ENCODE results near the gene MRPL2. TPM values are rescaled to one million over a fixed set of nuclear protein-coding genes. Genes with fewer than 3 reads are reported as not detected.

Gene MRPL2
- total and polyA plus RNA-seq, 3 experiments from 2014 or later, result 47.5 to 91.6 (median 89.6) TPM

- H3K9me3 Mint-ChIP-seq, result no peaks in the 10 kb centered on the region
- peaks cover 0 to 2% of the 10 kb centered on the region in 2 donors for H3K27me3 Mint-ChIP-seq
- H3K27ac Mint-ChIP-seq, result peak within 1 kb of the TSS; percentile 93 to 100 (median 96)
- peaks cover 6 to 56% (median 6%) of the 10 kb centered on the region in 3 donors for H3K36me3 Mint-ChIP-seq
- H3K27me3 ChIP-seq (ENCODE audit: insufficient read depth, low read length, poor library complexity, severe bottlenecking), result no peaks in the 10 kb centered on the region
- H3K9me3 ChIP-seq (ENCODE audit: low read length), result no peaks in the 10 kb centered on the region
- CTCF ChIA-PET, result interaction anchor here (0.9 to 1.2 kb wide), 3 partner anchors 38 to 90 kb away, joined by 3 to 4 read pairs (median 3); partner anchors contain the start of genes KLHDC3 and MEA1
- H3K4me3 ChIP-seq (ENCODE audit: low read length), result peak within 1 kb of the TSS; percentile 55
- H3K36me3 ChIP-seq (ENCODE audit: insufficient read depth, low read length), result peaks cover 29% of the 10 kb centered on the region
- H3K4me3 Mint-ChIP-seq, result peak within 1 kb of the TSS; percentile 89 to 97 (median 92)
- peak; percentile 85 to 93 (median 89) for DNase-seq
- peak within 1 kb of the TSS; percentile 88 for H3K27ac ChIP-seq (ENCODE audit: low read depth, low read length)
- POLR2A ChIA-PET, result interaction anchor here (0.6 to 2.2 kb wide), 8 partner anchors 33 to 1184 kb away, joined by 3 to 13 read pairs (median 4); partner anchors contain the start of genes CNPY3, KLHDC3, MEA1 and PEX6
- peaks cover 27% of the 10 kb centered on the region for H3K4me1 ChIP-seq (ENCODE audit: insufficient read depth, low read length)
- peaks cover 36 to 56% (median 55%) of the 10 kb centered on the region in 3 donors for H3K4me1 Mint-ChIP-seq
These were observed 5.6 kb downstream of the MRPL2 start, which contains the start of gene CUL7 for GRCh38 chr6:43053545-43054205. TSS of gene CUL7 (minus strand) at chr6:43053851. CDS start at chr6:43052788, 1,063 bp downstream.

GRCh38 chr6:43052842-43053544 lies 6.2 kb downstream of the MRPL2 start:
- DNase-seq, result peak in 1 of 5 donors; percentile 15
- peaks cover 31 to 49% (median 48%) of the 10 kb centered on the region in 3 donors for H3K4me1 Mint-ChIP-seq
- no peaks in the 10 kb centered on the region for H3K9me3 Mint-ChIP-seq
- H3K27ac Mint-ChIP-seq, result peak overlapping the region; percentile 85 to 100 (median 96)
- Histone ChIP-seq H3K4me3 (ENCODE audit: low read length) (peak overlapping the region; percentile 55), H3K4me1 (ENCODE audit: insufficient read depth, low read length) (peaks cover 21% of the 10 kb centered on the region), H3K36me3 (ENCODE audit: insufficient read depth, low read length) (peaks cover 29% of the 10 kb centered on the region), H3K9me3 (ENCODE audit: low read length) (no peaks in the 10 kb centered on the region), H3K27ac (ENCODE audit: low read depth, low read length) (peak overlapping the region; percentile 88), H3K27me3 (ENCODE audit: insufficient read depth, low read length, poor library complexity, severe bottlenecking) (no peaks in the 10 kb centered on the region)
- H3K36me3 Mint-ChIP-seq, result peaks cover 6 to 55% (median 6%) of the 10 kb centered on the region in 3 donors
- peak overlapping the region; percentile 89 to 97 (median 92) for H3K4me3 Mint-ChIP-seq
- ChIA-PET POLR2A (interaction anchor here (0.6 to 2.2 kb wide), 5 partner anchors 32 to 122 kb away, joined by 3 to 13 read pairs (median 4); partner anchors contain the start of genes KLHDC3, MEA1, PPP2R5D and RRP36), CTCF (interaction anchor here (1.2 kb wide), 1 partner anchor 37 kb away, joined by 3 read pairs; no protein-coding TSS in a partner anchor)
- H3K27me3 Mint-ChIP-seq, result peaks cover 0 to 2% of the 10 kb centered on the region in 2 donors

GRCh38 chr6:43052225-43052841 lies 6.9 kb downstream of the MRPL2 start:
- Mint-ChIP-seq H3K9me3 (no peaks in the 10 kb centered on the region), H3K27ac (peak overlapping the region; percentile 85 to 100 (median 95)), H3K4me3 (peak overlapping the region; percentile 89 to 97 (median 92)), H3K27me3 (peaks cover 0 to 2% of the 10 kb centered on the region in 2 donors), H3K4me1 (peaks cover 28 to 46% (median 43%) of the 10 kb centered on the region in 3 donors), H3K36me3 (peaks cover 6 to 53% (median 6%) of the 10 kb centered on the region in 3 donors)
- POLR2A ChIA-PET, result interaction anchor here (0.6 kb wide), 1 partner anchor 68 kb away, joined by 3 read pairs; the partner anchor contains the start of gene PPP2R5D
- Histone ChIP-seq H3K36me3 (ENCODE audit: insufficient read depth, low read length) (peaks cover 24% of the 10 kb centered on the region), H3K9me3 (ENCODE audit: low read length) (no peaks in the 10 kb centered on the region), H3K4me1 (ENCODE audit: insufficient read depth, low read length) (peaks cover 18% of the 10 kb centered on the region), H3K4me3 (ENCODE audit: low read length) (peak overlapping the region; percentile 55), H3K27ac (ENCODE audit: low read depth, low read length) (peak overlapping the region; percentile 88), H3K27me3 (ENCODE audit: insufficient read depth, low read length, poor library complexity, severe bottlenecking) (no peaks in the 10 kb centered on the region)
- no peak for DNase-seq
- CTCF ChIA-PET, result no interaction called here

- H3K27me3 ChIP-seq (ENCODE audit: insufficient read depth, low read length, poor library complexity, severe bottlenecking), result no peaks in the 10 kb centered on the region
- no peak overlapping the region for H3K4me3 ChIP-seq (ENCODE audit: low read length)
- peaks cover 20% of the 10 kb centered on the region for H3K36me3 ChIP-seq (ENCODE audit: insufficient read depth, low read length)
- Mint-ChIP-seq H3K27me3 (peaks cover 0 to 2% of the 10 kb centered on the region in 2 donors), H3K9me3 (no peaks in the 10 kb centered on the region), H3K4me1 (peaks cover 28 to 42% (median 42%) of the 10 kb centered on the region in 3 donors), H3K4me3 (peak overlapping the region in 1 of 7 donors; percentile 68), H3K36me3 (peaks cover 6 to 58% (median 6%) of the 10 kb centered on the region in 3 donors), H3K27ac (peak overlapping the region in 4 of 8 donors; percentile 40 to 100 (median 63))
- no peaks in the 10 kb centered on the region for H3K9me3 ChIP-seq (ENCODE audit: low read length)
- no peak overlapping the region for H3K27ac ChIP-seq (ENCODE audit: low read depth, low read length)
- no peak for DNase-seq
- CTCF ChIA-PET, result interaction anchor here (0.7 to 1.0 kb wide), 2 partner anchors 13 to 16 kb away, joined by 3 read pairs; no protein-coding TSS in a partner anchor
- POLR2A ChIA-PET, result no interaction called here
- peaks cover 18% of the 10 kb centered on the region for H3K4me1 ChIP-seq (ENCODE audit: insufficient read depth, low read length)
These were observed 8.3 kb downstream of the MRPL2 start for GRCh38 chr6:43050981-43051380.

GRCh38 chr6:43047998-43048397 lies 11.2 kb downstream of the MRPL2 start:
- H3K27me3 ChIP-seq (ENCODE audit: insufficient read depth, low read length, poor library complexity, severe bottlenecking), result no peaks in the 10 kb centered on the region
- H3K4me1 ChIP-seq (ENCODE audit: insufficient read depth, low read length), result peaks cover 7% of the 10 kb centered on the region
- DNase-seq, result no peak
- POLR2A ChIA-PET, result no interaction called here
- CTCF ChIA-PET, result no interaction called here
- peaks cover 0 to 2% of the 10 kb centered on the region in 2 donors for H3K27me3 Mint-ChIP-seq
- peaks cover 18 to 25% (median 24%) of the 10 kb centered on the region in 3 donors for H3K4me1 Mint-ChIP-seq
- H3K4me3 ChIP-seq (ENCODE audit: low read length), result no peak overlapping the region
- H3K27ac Mint-ChIP-seq, result no peak overlapping the region
- H3K9me3 Mint-ChIP-seq, result no peaks in the 10 kb centered on the region
- peak overlapping the region in 1 of 7 donors; percentile 65 for H3K4me3 Mint-ChIP-seq
- H3K36me3 ChIP-seq (ENCODE audit: insufficient read depth, low read length), result peaks cover 11% of the 10 kb centered on the region
- peaks cover 2 to 65% (median 6%) of the 10 kb centered on the region in 3 donors for H3K36me3 Mint-ChIP-seq
- no peak overlapping the region for H3K27ac ChIP-seq (ENCODE audit: low read depth, low read length)
- H3K9me3 ChIP-seq (ENCODE audit: low read length), result no peaks in the 10 kb centered on the region

GRCh38 chr6:43045371-43045930 lies 13.8 kb downstream of the MRPL2 start:
- Mint-ChIP-seq H3K27me3 (no peaks in the 10 kb centered on the region), H3K4me1 (peaks cover 0 to 4% (median 2%) of the 10 kb centered on the region in 3 donors), H3K9me3 (no peaks in the 10 kb centered on the region), H3K36me3 (peaks cover 4 to 73% (median 6%) of the 10 kb centered on the region in 3 donors), H3K27ac (peak overlapping the region in 3 of 8 donors; percentile 37 to 93 (median 47)), H3K4me3 (no peak overlapping the region)
- CTCF ChIA-PET, result no interaction called here
- Histone ChIP-seq H3K9me3 (ENCODE audit: low read length) (no peaks in the 10 kb centered on the region), H3K27ac (ENCODE audit: low read depth, low read length) (no peak overlapping the region), H3K4me1 (ENCODE audit: insufficient read depth, low read length) (no peaks in the 10 kb centered on the region), H3K27me3 (ENCODE audit: insufficient read depth, low read length, poor library complexity, severe bottlenecking) (no peaks in the 10 kb centered on the region), H3K36me3 (ENCODE audit: insufficient read depth, low read length) (peaks cover 11% of the 10 kb centered on the region), H3K4me3 (ENCODE audit: low read length) (no peak overlapping the region)
- no peak for DNase-seq
- POLR2A ChIA-PET, result interaction anchor here (0.6 kb wide), 1 partner anchor 345 kb away, joined by 5 read pairs; no protein-coding TSS in a partner anchor

- Mint-ChIP-seq H3K9me3 (no peaks in the 10 kb centered on the region), H3K4me3 (no peak overlapping the region), H3K36me3 (peaks cover 0 to 76% (median 4%) of the 10 kb centered on the region in 3 donors), H3K27me3 (no peaks in the 10 kb centered on the region), H3K4me1 (no peaks in the 10 kb centered on the region), H3K27ac (peak overlapping the region in 1 of 8 donors; percentile 48)
- no peaks in the 10 kb centered on the region for H3K27me3 ChIP-seq (ENCODE audit: insufficient read depth, low read length, poor library complexity, severe bottlenecking)
- H3K4me3 ChIP-seq (ENCODE audit: low read length), result no peak overlapping the region
- no peak for DNase-seq
- H3K4me1 ChIP-seq (ENCODE audit: insufficient read depth, low read length), result no peaks in the 10 kb centered on the region
- no peaks in the 10 kb centered on the region for H3K36me3 ChIP-seq (ENCODE audit: insufficient read depth, low read length)
- no peaks in the 10 kb centered on the region for H3K9me3 ChIP-seq (ENCODE audit: low read length)
- POLR2A ChIA-PET, result no interaction called here
- CTCF ChIA-PET, result no interaction called here
- H3K27ac ChIP-seq (ENCODE audit: low read depth, low read length), result no peak overlapping the region
These were observed 15.9 kb downstream of the MRPL2 start for GRCh38 chr6:43043310-43043709.

Measured in CD8-positive, alpha-beta memory T cell (primary cell).